ENCODE measurements around the gene ACSM2A. TPM values are rescaled to one million over a fixed set of nuclear protein-coding genes. Genes with fewer than 3 reads are reported as not detected.
"Not testable (repeated sequence)": the region's sequence is repeated elsewhere in the genome, so short reads cannot be mapped to it uniquely, and the experiment has no call there.

Gene ACSM2A, protein sequence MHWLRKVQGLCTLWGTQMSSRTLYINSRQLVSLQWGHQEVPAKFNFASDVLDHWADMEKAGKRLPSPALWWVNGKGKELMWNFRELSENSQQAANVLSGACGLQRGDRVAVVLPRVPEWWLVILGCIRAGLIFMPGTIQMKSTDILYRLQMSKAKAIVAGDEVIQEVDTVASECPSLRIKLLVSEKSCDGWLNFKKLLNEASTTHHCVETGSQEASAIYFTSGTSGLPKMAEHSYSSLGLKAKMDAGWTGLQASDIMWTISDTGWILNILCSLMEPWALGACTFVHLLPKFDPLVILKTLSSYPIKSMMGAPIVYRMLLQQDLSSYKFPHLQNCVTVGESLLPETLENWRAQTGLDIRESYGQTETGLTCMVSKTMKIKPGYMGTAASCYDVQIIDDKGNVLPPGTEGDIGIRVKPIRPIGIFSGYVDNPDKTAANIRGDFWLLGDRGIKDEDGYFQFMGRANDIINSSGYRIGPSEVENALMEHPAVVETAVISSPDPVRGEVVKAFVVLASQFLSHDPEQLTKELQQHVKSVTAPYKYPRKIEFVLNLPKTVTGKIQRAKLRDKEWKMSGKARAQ
- not detected in 2 replicates for total RNA-seq (2012; rRNA removed)
- not detected in 2 replicates for polyA plus RNA-seq (2012; rRNA removed)
- polyA plus RNA-seq (2012; cell fraction: cytosol; rRNA removed): not detected in 2 replicates
- polyA plus RNA-seq (2012; cell fraction: nucleus; rRNA removed; ENCODE audit: low replicate concordance): not detected in 2 replicates
- not detected for Bru-seq, nascent RNA
- BruChase-seq, experiment 1, labeled RNA remaining after a 6-hour chase: percentile 3 among the genes with signal in this experiment
- not detected for BruChase-seq, experiment 2, labeled RNA remaining after a 2-hour chase
- long read RNA-seq: 0 reads

DNA sequence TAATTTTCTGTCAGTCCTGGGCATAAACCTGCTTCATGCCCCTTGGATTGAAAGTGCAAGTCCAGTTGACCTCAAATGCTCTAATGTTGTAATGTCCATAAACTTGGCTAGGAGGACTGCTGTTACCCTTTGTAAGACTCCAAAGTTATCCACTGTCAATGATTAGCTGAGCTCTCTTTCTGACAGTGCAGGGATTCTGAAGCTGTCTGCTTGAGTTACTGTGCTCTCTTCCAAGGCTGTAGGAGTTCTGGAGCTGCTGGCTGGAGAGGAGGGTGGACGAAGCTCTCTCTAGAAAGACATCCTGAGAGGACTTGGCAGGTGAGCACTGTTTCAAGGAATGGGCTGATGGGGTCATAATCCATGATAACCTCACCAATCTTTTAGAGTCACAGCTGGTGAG is at the start of gene ACSM2A:
ACSM2A (plus strand) TSS at position 158 of the 400 bp plus-strand sequence. CDS start 8,594 bp downstream, outside the sequence.
- H4K20me1 ChIP-seq (ENCODE audit: insufficient read depth, low read length); intact Hi-C loops (cut with micrococcal nuclease); H4K8ac ChIP-seq (ENCODE audit: low read depth in 2 of 2, low read length in 2 of 2); POLR2A ChIA-PET (ENCODE audit: unreplicated experiment); H3K9me3 ChIP-seq (ENCODE audit: control insufficient read depth, insufficient read depth, low read length); H3K4me3 ChIP-seq (ENCODE audit: insufficient read depth, low read depth, low read length); H3K4me1 ChIP-seq (ENCODE audit: control insufficient read depth, insufficient read depth, low read length); H3K79me1 ChIP-seq (ENCODE audit: low read depth in 1 of 2, low read length in 2 of 2); H3K9ac ChIP-seq (ENCODE audit: low read depth, low read length); H2AFZ ChIP-seq (replicated peaks; ENCODE audit: low read length, poor library complexity); H2AK5ac ChIP-seq (ENCODE audit: low read depth, low read length); H2BK120ac ChIP-seq (ENCODE audit: low read depth, low read length); H3K4ac ChIP-seq (ENCODE audit: low read depth, low read length); H4K5ac ChIP-seq (ENCODE audit: low read depth, low read length); H3K27me3 ChIP-seq (ENCODE audit: control insufficient read depth, insufficient read depth, low read length); H3K56ac ChIP-seq (ENCODE audit: extremely low read depth, insufficient read depth, low read length); H3K23ac ChIP-seq (ENCODE audit: low read depth, low read length); H3K14ac ChIP-seq (replicated peaks; ENCODE audit: low read depth, low read length); ATAC-seq (ENCODE audit: low read depth); H3K36me3 ChIP-seq (ENCODE audit: control insufficient read depth, insufficient read depth, low read length); H3K9me1 ChIP-seq (ENCODE audit: insufficient read depth, low read length); in situ Hi-C loops (cut with MboI; ENCODE audit: low sequenced_read_pairs); H3K4me2 ChIP-seq (ENCODE audit: low read depth, low read length); H2AK9ac ChIP-seq (replicated peaks; ENCODE audit: low read depth, low read length, poor library complexity); dilution Hi-C loops (cut with HindIII; ENCODE audit: low sequenced_read_pairs, unreplicated experiment); H2BK5ac ChIP-seq (ENCODE audit: low read depth, low read length, poor library complexity, severe bottlenecking); H2BK20ac ChIP-seq (ENCODE audit: low read depth, low read length); H4K91ac ChIP-seq (ENCODE audit: insufficient read depth, low read depth, low read length); H3K18ac ChIP-seq (ENCODE audit: low read depth, low read length); H2BK15ac ChIP-seq (ENCODE audit: low read depth, low read length); BruUV-seq (replicated peaks); DNase-seq; CTCF ChIA-PET; H3K27ac ChIP-seq (ENCODE audit: insufficient read depth, low read length): not testable (repeated sequence)
- WGBS, 2 experiments (ENCODE audit: extremely low coverage in 2 of 2, insufficient read length in 1 of 2): no CpG with 5 or more reads among the region's 1 CpG
